ENCODE data around the gene SIRPB2.
A peak's percentile ranks its signal among the peaks of the same experiment; 100 is the strongest.

Gene SIRPB2

GRCh38 chr20:1491281-1491840 is at the start of gene SIRPB2:
TSS of gene SIRPB2 (minus strand) at chr20:1491420. CDS start at chr20:1491359, 61 bp downstream.
- peak; percentile 50 for DNase-seq
- in situ Hi-C loops (cut with MboI; ENCODE audit: low pct_unique_long_range_greater_than_20kb, low sequenced_read_pairs), result no loop called here

- in situ Hi-C loops (cut with MboI; ENCODE audit: low pct_unique_long_range_greater_than_20kb, low sequenced_read_pairs), result no loop called here
Observed at GRCh38 chr20:1539816-1540419, 48.7 kb upstream of the SIRPB2 start.

GRCh38 chr20:1538655-1539054 is 47.4 kb upstream of the SIRPB2 start:
- no peak for DNase-seq
- in situ Hi-C loops (cut with MboI; ENCODE audit: low pct_unique_long_range_greater_than_20kb, low sequenced_read_pairs), result no loop called here

More at GRCh38 chr20:1539816-1540419, 48.7 kb upstream of the SIRPB2 start:
- no peak for DNase-seq

GRCh38 chr20:1537731-1538058 is 46.5 kb upstream of the SIRPB2 start:
- in situ Hi-C loops (cut with MboI; ENCODE audit: low pct_unique_long_range_greater_than_20kb, low sequenced_read_pairs), result no loop called here
- DNase-seq, result peak; percentile 94

- DNase-seq, result peak; percentile 30
- in situ Hi-C loops (cut with MboI; ENCODE audit: low pct_unique_long_range_greater_than_20kb, low sequenced_read_pairs), result no loop called here
Observed at GRCh38 chr20:1536893-1537730, 45.9 kb upstream of the SIRPB2 start.

- in situ Hi-C loops (cut with MboI; ENCODE audit: low pct_unique_long_range_greater_than_20kb, low sequenced_read_pairs), result no loop called here
Observed at GRCh38 chr20:1535420-1536175, 44.4 kb upstream of the SIRPB2 start.

GRCh38 chr20:1534526-1534925 is 43.3 kb upstream of the SIRPB2 start:
- in situ Hi-C loops (cut with MboI; ENCODE audit: low pct_unique_long_range_greater_than_20kb, low sequenced_read_pairs), result no loop called here
- no peak for DNase-seq

More at GRCh38 chr20:1535420-1536175, 44.4 kb upstream of the SIRPB2 start:
- peak; percentile 4 for DNase-seq

GRCh38 chr20:1533059-1533458 is 41.8 kb upstream of the SIRPB2 start:
- in situ Hi-C loops (cut with MboI; ENCODE audit: low pct_unique_long_range_greater_than_20kb, low sequenced_read_pairs), result no loop called here
- DNase-seq, result peak; percentile 37

GRCh38 chr20:1528811-1529210 is 37.6 kb upstream of the SIRPB2 start:
- in situ Hi-C loops (cut with MboI; ENCODE audit: low pct_unique_long_range_greater_than_20kb, low sequenced_read_pairs), result no loop called here
- no peak for DNase-seq

- in situ Hi-C loops (cut with MboI; ENCODE audit: low pct_unique_long_range_greater_than_20kb, low sequenced_read_pairs), result no loop called here
- DNase-seq, result no peak
Observed at GRCh38 chr20:1527923-1528322, 36.7 kb upstream of the SIRPB2 start.

- peak; percentile 8 for DNase-seq
- in situ Hi-C loops (cut with MboI; ENCODE audit: low pct_unique_long_range_greater_than_20kb, low sequenced_read_pairs), result no loop called here
Observed at GRCh38 chr20:1526896-1527295, 35.7 kb upstream of the SIRPB2 start.

GRCh38 chr20:1526310-1526709 is 35.1 kb upstream of the SIRPB2 start:
- in situ Hi-C loops (cut with MboI; ENCODE audit: low pct_unique_long_range_greater_than_20kb, low sequenced_read_pairs), result no loop called here
- peak; percentile 8 for DNase-seq

- in situ Hi-C loops (cut with MboI; ENCODE audit: low pct_unique_long_range_greater_than_20kb, low sequenced_read_pairs), result no loop called here
- peak; percentile 92 for DNase-seq
Observed at GRCh38 chr20:1524004-1524403, 32.8 kb upstream of the SIRPB2 start.

GRCh38 chr20:1517010-1517409 is 25.8 kb upstream of the SIRPB2 start:
- in situ Hi-C loops (cut with MboI; ENCODE audit: low pct_unique_long_range_greater_than_20kb, low sequenced_read_pairs), result no loop called here
- no peak for DNase-seq

- in situ Hi-C loops (cut with MboI; ENCODE audit: low pct_unique_long_range_greater_than_20kb, low sequenced_read_pairs), result no loop called here
Observed at GRCh38 chr20:1513801-1514200, 22.6 kb upstream of the SIRPB2 start.

GRCh38 chr20:1509237-1509636 is 18.0 kb upstream of the SIRPB2 start:
- DNase-seq, result peak; percentile 55
- in situ Hi-C loops (cut with MboI; ENCODE audit: low pct_unique_long_range_greater_than_20kb, low sequenced_read_pairs), result no loop called here

More at GRCh38 chr20:1513801-1514200, 22.6 kb upstream of the SIRPB2 start:
- DNase-seq, result no peak

- DNase-seq, result no peak
- in situ Hi-C loops (cut with MboI; ENCODE audit: low pct_unique_long_range_greater_than_20kb, low sequenced_read_pairs), result no loop called here
Observed at GRCh38 chr20:1508574-1508973, 17.4 kb upstream of the SIRPB2 start.

- DNase-seq, result no peak
- in situ Hi-C loops (cut with MboI; ENCODE audit: low pct_unique_long_range_greater_than_20kb, low sequenced_read_pairs), result no loop called here
Observed at GRCh38 chr20:1507276-1507675, 16.1 kb upstream of the SIRPB2 start.

- in situ Hi-C loops (cut with MboI; ENCODE audit: low pct_unique_long_range_greater_than_20kb, low sequenced_read_pairs), result no loop called here
- no peak for DNase-seq
Observed at GRCh38 chr20:1505871-1506270, 14.7 kb upstream of the SIRPB2 start.

GRCh38 chr20:1505361-1505760 is 14.1 kb upstream of the SIRPB2 start:
- DNase-seq, result no peak
- in situ Hi-C loops (cut with MboI; ENCODE audit: low pct_unique_long_range_greater_than_20kb, low sequenced_read_pairs), result no loop called here
